Activated CD4-positive, alpha-beta T cell treated with anti-CD3 and anti-CD28 coated beads, Interleukin-2, amount 10 ng/mL, durations not matched to agents 24 days and 14 days (primary cell): ENCODE data around the gene KCNJ6. TPM values are rescaled to one million over a fixed set of nuclear protein-coding genes. Genes with fewer than 3 reads are reported as not detected.
"Not testable (repeated sequence)": the region's sequence is repeated elsewhere in the genome, so short reads cannot be mapped to it uniquely, and the experiment has no call there.

Source experiments
- DNase-seq: peaks from one replicate; pipeline ENCODE4 v3.0.0; 2022
- H3K27ac Mint-ChIP-seq: one replicate; pipeline ENCODE4 v1.8.0; 2022; ENCODE audit warnings: mild to moderate bottlenecking, mixed read lengths
- H3K27me3 Mint-ChIP-seq: one replicate; pipeline ENCODE4 v1.8.0; 2022; ENCODE audit warnings: mixed read lengths
- H3K36me3 Mint-ChIP-seq: one replicate; pipeline ENCODE4 v1.8.0; 2022; ENCODE audit warnings: low read depth, mild to moderate bottlenecking, mixed read lengths
- H3K4me1 Mint-ChIP-seq: one replicate; pipeline ENCODE4 v1.8.0; 2021; ENCODE audit warnings: mixed read lengths
- H3K4me3 Mint-ChIP-seq: one replicate; pipeline ENCODE4 v1.8.0; 2022; ENCODE audit warnings: mild to moderate bottlenecking, moderate library complexity, mixed read lengths
- H3K9me3 Mint-ChIP-seq: one replicate; pipeline ENCODE4 v1.8.0; 2021; ENCODE audit warnings: mixed read lengths
- intact Hi-C: fragments of 100-400 bp; cut with micrococcal nuclease; formaldehyde crosslinking; loops from one replicate; pipeline ENCODE4 v1.15.1; 2023
- total RNA-seq: library from RNA; stranded (reverse); gene quantifications from 2 replicates; pipeline ENCODE4 v1.2.3, GENCODE V29; 2022

The KCNJ6 gene
- total RNA-seq, 1 donor from 2014 or later = not detected

- no peak overlapping the region for H3K4me3 Mint-ChIP-seq
Observed at GRCh38 chr21:37783016-37783415, 133.2 kb downstream of the KCNJ6 start.

DNA sequence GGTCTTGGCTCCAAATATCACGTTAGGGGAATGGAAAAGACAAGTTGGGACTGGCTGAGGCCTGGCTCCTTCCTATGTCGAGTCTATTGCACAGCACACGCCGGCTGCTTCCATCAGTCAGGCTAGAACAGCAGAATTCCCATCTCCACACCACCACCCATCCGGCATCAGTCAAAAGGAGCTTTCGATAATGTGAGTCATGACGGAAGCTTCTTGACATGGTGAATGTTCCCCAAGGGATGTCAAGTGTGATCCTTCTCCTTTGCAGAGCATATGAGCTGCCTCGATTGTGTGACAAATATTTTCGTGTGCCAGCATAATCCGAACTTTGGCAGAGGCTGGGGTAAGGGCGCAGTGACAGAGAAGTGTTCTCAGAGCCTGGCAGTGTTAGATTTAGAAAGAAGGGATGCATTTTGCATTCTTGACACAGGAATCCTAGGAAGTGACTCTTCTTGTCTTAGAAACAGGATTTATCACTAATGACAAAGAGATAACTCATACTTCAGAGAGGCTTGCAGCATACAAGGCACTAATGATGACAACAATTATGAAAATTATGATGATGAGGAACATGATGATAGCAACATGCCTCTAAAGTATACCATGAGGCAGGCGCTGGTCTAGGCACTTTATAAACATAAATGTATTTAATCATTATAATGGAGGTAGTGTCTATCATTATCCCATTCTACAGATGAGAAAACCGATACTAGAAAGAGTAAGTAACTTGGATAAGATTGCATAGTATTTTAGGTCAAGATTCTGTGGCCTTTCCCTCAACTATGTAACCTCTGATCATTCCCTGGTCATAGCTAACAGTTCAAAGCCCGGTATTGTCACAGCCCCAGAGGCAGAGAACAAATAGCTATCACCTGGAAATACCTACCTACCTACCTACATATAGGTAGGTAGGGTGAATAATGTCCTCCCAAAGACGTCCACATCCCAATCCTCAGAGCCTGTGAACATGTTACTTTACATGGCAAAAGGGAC lies 135.0 kb downstream of the KCNJ6 start:
- H3K27me3 Mint-ChIP-seq = peaks cover 2% of the 10 kb centered on the region
- intact Hi-C loops = no loop called here
- H3K27ac Mint-ChIP-seq = no peak overlapping the region
- no peaks in the 10 kb centered on the region for H3K36me3 Mint-ChIP-seq
- H3K4me1 Mint-ChIP-seq = no peaks in the 10 kb centered on the region
- no peaks in the 10 kb centered on the region for H3K9me3 Mint-ChIP-seq
- DNase-seq = no peak
- H3K4me3 Mint-ChIP-seq = no peak overlapping the region

More at GRCh38 chr21:37783016-37783415, 133.2 kb downstream of the KCNJ6 start:
- Mint-ChIP-seq H3K27me3 (peaks cover 2% of the 10 kb centered on the region), H3K4me1 (no peaks in the 10 kb centered on the region), H3K9me3 (no peaks in the 10 kb centered on the region), H3K36me3 (no peaks in the 10 kb centered on the region), H3K27ac (no peak overlapping the region)
- DNase-seq = no peak
- intact Hi-C loops = no loop called here

DNA sequence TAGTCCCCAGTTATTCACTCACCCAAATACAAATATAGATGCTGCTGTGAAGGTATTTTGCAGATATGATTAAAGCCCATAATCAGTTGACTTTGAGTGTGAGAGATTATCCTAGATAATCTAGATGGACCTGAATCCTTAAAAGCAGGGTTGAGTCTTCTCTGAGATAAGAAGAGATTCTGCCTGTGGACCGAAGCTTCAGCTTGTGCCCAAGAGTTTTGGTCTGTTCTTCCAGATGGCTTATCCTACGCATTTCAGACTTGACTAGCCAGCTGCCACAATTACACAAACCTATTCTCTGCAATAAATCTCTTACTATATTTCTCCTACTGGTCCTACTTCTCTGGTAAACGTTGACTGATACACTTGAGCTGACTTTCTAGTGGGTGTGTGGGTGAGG lies 145.1 kb downstream of the KCNJ6 start:
- H3K9me3 Mint-ChIP-seq = no peaks in the 10 kb centered on the region
- intact Hi-C loops = no loop called here
- no peaks in the 10 kb centered on the region for H3K4me1 Mint-ChIP-seq
- H3K4me3 Mint-ChIP-seq = no peak overlapping the region
- no peak overlapping the region for H3K27ac Mint-ChIP-seq
- peaks cover 3% of the 10 kb centered on the region for H3K27me3 Mint-ChIP-seq
- no peaks in the 10 kb centered on the region for H3K36me3 Mint-ChIP-seq
- no peak for DNase-seq

GRCh38 chr21:37770461-37770860 lies 145.8 kb downstream of the KCNJ6 start:
- peaks cover 3% of the 10 kb centered on the region for H3K27me3 Mint-ChIP-seq
- intact Hi-C loops = no loop called here
- H3K4me1 Mint-ChIP-seq = no peaks in the 10 kb centered on the region
- no peaks in the 10 kb centered on the region for H3K36me3 Mint-ChIP-seq
- no peak for DNase-seq
- H3K4me3 Mint-ChIP-seq = no peak overlapping the region
- no peak overlapping the region for H3K27ac Mint-ChIP-seq
- no peaks in the 10 kb centered on the region for H3K9me3 Mint-ChIP-seq

GRCh38 chr21:37769656-37770055 lies 146.6 kb downstream of the KCNJ6 start:
- Mint-ChIP-seq H3K4me1 (no peaks in the 10 kb centered on the region), H3K36me3 (no peaks in the 10 kb centered on the region), H3K27me3 (peaks cover 3% of the 10 kb centered on the region), H3K4me3 (no peak overlapping the region), H3K9me3 (no peaks in the 10 kb centered on the region), H3K27ac (no peak overlapping the region)
- intact Hi-C loops = no loop called here
- DNase-seq = no peak

GRCh38 chr21:37767984-37768383 lies 148.3 kb downstream of the KCNJ6 start:
- Mint-ChIP-seq H3K4me3 (no peak overlapping the region), H3K36me3 (no peaks in the 10 kb centered on the region), H3K9me3 (no peaks in the 10 kb centered on the region), H3K27me3 (peaks cover 3% of the 10 kb centered on the region), H3K27ac (no peak overlapping the region), H3K4me1 (no peaks in the 10 kb centered on the region)
- no peak for DNase-seq
- intact Hi-C loops = no loop called here

- DNase-seq = no peak
- H3K27me3 Mint-ChIP-seq = no peaks in the 10 kb centered on the region
- no peak overlapping the region for H3K27ac Mint-ChIP-seq
- H3K4me1 Mint-ChIP-seq = no peaks in the 10 kb centered on the region
- no peaks in the 10 kb centered on the region for H3K9me3 Mint-ChIP-seq
- no peak overlapping the region for H3K4me3 Mint-ChIP-seq
- H3K36me3 Mint-ChIP-seq = no peaks in the 10 kb centered on the region
- intact Hi-C loops = no loop called here
Observed at GRCh38 chr21:37766129-37766528, 150.1 kb downstream of the KCNJ6 start.

- no peaks in the 10 kb centered on the region for H3K4me1 Mint-ChIP-seq
- H3K36me3 Mint-ChIP-seq = no peaks in the 10 kb centered on the region
- no peak overlapping the region for H3K27ac Mint-ChIP-seq
- intact Hi-C loops = no loop called here
- no peak for DNase-seq
- no peak overlapping the region for H3K4me3 Mint-ChIP-seq
- no peaks in the 10 kb centered on the region for H3K27me3 Mint-ChIP-seq
- H3K9me3 Mint-ChIP-seq = no peaks in the 10 kb centered on the region
Observed at GRCh38 chr21:37765221-37765900, 150.9 kb downstream of the KCNJ6 start.

GRCh38 chr21:37764691-37765090 lies 151.6 kb downstream of the KCNJ6 start:
- H3K4me3 Mint-ChIP-seq = no peak overlapping the region
- intact Hi-C loops = no loop called here
- no peaks in the 10 kb centered on the region for H3K36me3 Mint-ChIP-seq
- no peaks in the 10 kb centered on the region for H3K27me3 Mint-ChIP-seq
- H3K4me1 Mint-ChIP-seq = no peaks in the 10 kb centered on the region
- H3K9me3 Mint-ChIP-seq = no peaks in the 10 kb centered on the region
- H3K27ac Mint-ChIP-seq = no peak overlapping the region
- no peak for DNase-seq

DNA sequence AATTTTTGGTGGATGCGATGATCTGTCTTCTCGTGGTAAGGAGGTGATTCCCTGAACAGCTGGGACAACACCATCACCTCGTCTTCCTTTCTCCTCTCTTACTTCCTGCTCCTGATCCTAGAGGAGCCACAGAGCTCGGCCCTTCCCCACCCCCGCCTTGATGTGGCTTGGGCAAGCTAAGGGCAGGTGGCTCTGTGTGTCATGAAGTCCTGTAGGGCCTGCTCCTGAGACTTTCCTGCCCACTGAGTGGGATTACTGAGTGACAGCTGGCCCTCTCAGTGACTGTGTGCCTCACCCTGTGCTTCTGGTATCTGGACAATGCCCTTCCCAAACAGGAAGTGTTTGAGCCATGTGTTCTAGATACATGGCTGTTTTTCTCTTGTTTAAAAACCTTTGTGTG lies 153.0 kb downstream of the KCNJ6 start:
- DNase-seq = no peak
- H3K4me3 Mint-ChIP-seq = no peak overlapping the region
- H3K4me1 Mint-ChIP-seq = no peaks in the 10 kb centered on the region
- no peak overlapping the region for H3K27ac Mint-ChIP-seq
- H3K27me3 Mint-ChIP-seq = no peaks in the 10 kb centered on the region
- no peaks in the 10 kb centered on the region for H3K36me3 Mint-ChIP-seq
- no peaks in the 10 kb centered on the region for H3K9me3 Mint-ChIP-seq
- intact Hi-C loops = no loop called here

DNA sequence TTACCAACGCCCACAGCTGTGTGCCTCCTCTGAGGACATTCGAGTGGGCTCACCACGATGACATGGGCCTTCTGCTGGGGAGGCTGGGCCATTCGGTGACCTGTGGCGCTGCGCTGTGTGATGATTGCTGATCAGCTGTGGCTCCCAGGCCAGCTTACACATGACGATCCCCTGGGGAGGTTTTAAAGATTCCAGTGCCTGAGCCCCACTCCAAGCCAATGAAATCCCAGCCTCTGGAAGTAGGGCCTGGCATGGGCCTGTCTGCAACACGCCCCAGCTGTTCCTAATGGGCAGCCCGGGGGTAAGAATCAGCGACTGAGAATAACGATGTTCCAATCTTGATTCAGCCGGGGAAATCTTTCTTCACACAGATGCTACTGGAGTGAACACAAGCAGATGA lies 153.7 kb downstream of the KCNJ6 start:
- Mint-ChIP-seq H3K36me3 (no peaks in the 10 kb centered on the region), H3K27ac (no peak overlapping the region), H3K27me3 (no peaks in the 10 kb centered on the region), H3K4me3 (no peak overlapping the region), H3K9me3 (no peaks in the 10 kb centered on the region), H3K4me1 (no peaks in the 10 kb centered on the region)
- intact Hi-C loops = no loop called here
- DNase-seq = no peak

GRCh38 chr21:37761406-37761805 lies 154.9 kb downstream of the KCNJ6 start:
- H3K27me3 Mint-ChIP-seq, DNase-seq, H3K27ac Mint-ChIP-seq, H3K4me3 Mint-ChIP-seq, H3K4me1 Mint-ChIP-seq, H3K9me3 Mint-ChIP-seq, intact Hi-C loops, H3K36me3 Mint-ChIP-seq: not testable (repeated sequence)

DNA sequence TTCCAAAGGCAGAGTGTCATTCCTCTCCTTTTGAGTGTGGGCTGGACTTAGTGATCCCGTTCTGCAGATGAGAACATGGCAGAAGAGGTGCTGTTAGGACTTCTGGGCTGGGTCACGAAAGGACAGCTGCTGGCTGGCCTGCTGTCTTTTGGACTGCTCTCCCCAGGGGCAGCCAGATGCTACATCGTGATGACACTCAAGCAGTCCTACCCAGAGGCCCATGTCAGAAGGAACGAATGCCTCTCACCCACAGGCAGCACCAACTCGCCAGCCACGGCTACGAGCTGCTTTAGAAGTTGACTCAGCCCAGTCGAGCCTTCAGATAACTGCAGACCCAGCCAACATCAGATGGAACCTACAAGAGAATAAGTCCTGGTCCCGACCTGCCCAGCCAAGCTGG lies 156.5 kb downstream of the KCNJ6 start:
- Mint-ChIP-seq H3K4me1 (no peaks in the 10 kb centered on the region), H3K36me3 (no peaks in the 10 kb centered on the region), H3K4me3 (no peak overlapping the region), H3K27ac (no peak overlapping the region), H3K27me3 (no peaks in the 10 kb centered on the region), H3K9me3 (no peaks in the 10 kb centered on the region)
- no peak for DNase-seq
- intact Hi-C loops = no loop called here

DNA sequence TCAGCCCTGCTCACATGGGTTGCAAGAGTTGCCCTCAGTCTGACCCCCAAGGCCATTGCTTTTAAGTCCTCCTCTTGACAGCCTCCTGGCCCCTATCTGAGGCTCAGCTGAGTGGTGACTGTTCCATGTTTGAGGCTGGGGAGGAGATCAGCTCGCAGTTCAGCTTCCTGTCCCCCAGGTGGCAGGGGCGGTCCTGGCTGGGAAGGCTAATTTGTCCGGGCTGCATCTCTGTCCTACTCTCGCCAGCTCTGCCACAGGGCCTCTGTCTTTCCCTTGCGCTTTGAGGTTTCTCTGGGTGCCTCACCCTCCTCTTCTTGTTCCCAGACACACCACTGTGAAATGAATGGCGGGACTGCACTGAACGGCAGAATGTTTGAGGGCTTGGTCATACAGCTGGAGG lies 157.3 kb downstream of the KCNJ6 start:
- no peak overlapping the region for H3K4me3 Mint-ChIP-seq
- intact Hi-C loops = no loop called here
- no peaks in the 10 kb centered on the region for H3K9me3 Mint-ChIP-seq
- no peaks in the 10 kb centered on the region for H3K4me1 Mint-ChIP-seq
- DNase-seq = no peak
- H3K27me3 Mint-ChIP-seq = no peaks in the 10 kb centered on the region
- no peaks in the 10 kb centered on the region for H3K36me3 Mint-ChIP-seq
- H3K27ac Mint-ChIP-seq = no peak overlapping the region
